Coronary artery (tissue), 2 donors: ENCODE data around the gene TENT4B.

Experiments
- DNase-seq: peaks from one replicate; pipeline ENCODE4 v3.0.0-alpha.2; 2017; ENCODE audit warnings: low spot score
- H3K27ac ChIP-seq, 2 donors: fragments of 200-600 bp; sonication (generic); one replicate each; pipeline ENCODE4 v1.5.1; 2016 to 2019
- H3K4me3 ChIP-seq: fragments of 200-600 bp; sonication (generic); 2 replicates; pipeline ENCODE4 v1.5.1; 2016; ENCODE audit warnings: mild to moderate bottlenecking, moderate library complexity
- CTCF ChIP-seq: fragments of 200-600 bp; sonication (generic); IDR thresholded peaks from one replicate; pipeline ENCODE4 v1.5.1; 2019; ENCODE audit warnings: antibody characterized with exemption

Gene TENT4B

GRCh38 chr16:50266337-50267091 is 113.4 kb downstream of the TENT4B start, which contains the start of gene ADCY7:
Gene ADCY7 (plus strand): TSS chr16:50266551. CDS start chr16:50288180, 21,629 bp downstream.
- DNase-seq, result no peak
- no peak for TF ChIP-seq CTCF
- Histone ChIP-seq H3K4me3 (peak within 1 kb of the TSS; percentile 64), H3K27ac (peak within 1 kb of the TSS in 1 of 2 donors; percentile 76)

- DNase-seq, result no peak
- H3K4me3 ChIP-seq, result peak overlapping the region; percentile 64
- peak overlapping the region in 1 of 2 donors; percentile 73 for H3K27ac ChIP-seq
- TF ChIP-seq CTCF, result no peak
Observed at GRCh38 chr16:50267151-50267631, 114.1 kb downstream of the TENT4B start.

GRCh38 chr16:50267651-50268050 is 114.5 kb downstream of the TENT4B start:
- Histone ChIP-seq H3K27ac (peak overlapping the region in 1 of 2 donors; percentile 73), H3K4me3 (peak overlapping the region; percentile 64)
- TF ChIP-seq CTCF, result no peak
- DNase-seq, result no peak

- H3K27ac ChIP-seq, result no peak overlapping the region
- no peak for TF ChIP-seq CTCF
- no peak for DNase-seq
Observed at GRCh38 chr16:50268352-50268751, 115.2 kb downstream of the TENT4B start.

GRCh38 chr16:50269061-50269705 is 116.1 kb downstream of the TENT4B start:
- no peak for DNase-seq
- no peak for TF ChIP-seq CTCF
- Histone ChIP-seq H3K4me3 (no peak overlapping the region), H3K27ac (no peak overlapping the region)

More at GRCh38 chr16:50268352-50268751, 115.2 kb downstream of the TENT4B start:
- H3K4me3 ChIP-seq, result no peak overlapping the region

- no peak for DNase-seq
- Histone ChIP-seq H3K4me3 (no peak overlapping the region), H3K27ac (no peak overlapping the region)
- no peak for TF ChIP-seq CTCF
Observed at GRCh38 chr16:50269769-50270509, 116.8 kb downstream of the TENT4B start.
